Activated CD4-positive, alpha-beta T cell treated with anti-CD3 and anti-CD28 coated beads, Interleukin-2, Interleukin-6, amounts not matched to agents 100 ng/mL and 50 ng/mL, durations not matched to agents 16 hours and 8 hours (primary cell): Measurements from ENCODE around the gene TEX48.

ENCODE experiments used
- DNase-seq: peaks from one replicate; pipeline ENCODE4 v3.0.0-alpha.2; 2020

The TEX48 gene

GRCh38 chr9:114616684-114617520, 65.1 kb downstream of the TEX48 start:
- DNase-seq, result no peak
